ENCODE data around the gene GNPNAT1. TPM values are rescaled to one million over a fixed set of nuclear protein-coding genes. Genes with fewer than 3 reads are reported as not detected.
"Not testable (repeated sequence)": the region's sequence is repeated elsewhere in the genome, so short reads cannot be mapped to it uniquely, and the experiment has no call there.

The GNPNAT1 gene
- total RNA-seq, 2 experiments from 2014 or later = 3.8 to 4.6 TPM

DNA sequence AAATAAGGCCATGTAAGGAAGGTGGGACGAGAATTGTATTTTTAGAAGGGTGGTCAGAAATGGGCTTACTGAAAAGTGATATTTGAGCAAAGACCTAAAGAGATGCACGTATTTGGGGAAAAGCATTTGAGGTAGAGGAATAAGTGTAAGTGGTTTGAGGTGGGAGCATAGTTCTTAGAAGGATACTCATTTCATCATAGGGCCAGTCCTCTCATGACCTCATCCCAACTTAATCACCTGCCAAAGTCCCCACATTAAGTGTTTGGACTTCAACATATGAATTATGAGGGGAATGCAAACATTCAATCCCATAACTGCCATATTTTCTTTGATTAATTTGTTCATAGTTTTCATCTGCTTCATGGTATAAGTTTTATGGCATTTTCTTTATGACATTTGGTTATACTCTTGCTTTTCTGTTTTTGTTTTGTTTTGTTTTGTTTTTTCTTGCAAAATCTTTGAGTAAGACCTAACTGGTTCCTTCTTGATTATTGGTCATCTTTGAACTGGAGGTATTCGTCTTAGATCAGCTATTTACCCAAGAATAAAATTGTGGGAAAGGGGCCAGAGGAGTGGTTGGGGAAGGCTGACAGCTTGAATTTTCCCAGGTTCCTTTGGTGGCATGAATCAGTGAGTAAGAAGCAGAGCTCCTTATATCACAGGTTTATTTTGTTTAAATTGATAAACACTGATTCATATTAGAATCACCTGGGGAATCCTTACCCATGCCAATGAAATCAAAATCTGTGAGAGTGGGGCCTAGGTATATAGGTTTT lies 24.2 kb downstream of the GNPNAT1 start:
- no peak overlapping the region for H3K27ac Mint-ChIP-seq
- CTCF ChIA-PET = interaction anchor here (1.5 to 1.8 kb wide), 2 partner anchors 8 to 13 kb away, joined by 4 to 5 read pairs; no protein-coding TSS in a partner anchor
- TF ChIP-seq, protein P1, sequence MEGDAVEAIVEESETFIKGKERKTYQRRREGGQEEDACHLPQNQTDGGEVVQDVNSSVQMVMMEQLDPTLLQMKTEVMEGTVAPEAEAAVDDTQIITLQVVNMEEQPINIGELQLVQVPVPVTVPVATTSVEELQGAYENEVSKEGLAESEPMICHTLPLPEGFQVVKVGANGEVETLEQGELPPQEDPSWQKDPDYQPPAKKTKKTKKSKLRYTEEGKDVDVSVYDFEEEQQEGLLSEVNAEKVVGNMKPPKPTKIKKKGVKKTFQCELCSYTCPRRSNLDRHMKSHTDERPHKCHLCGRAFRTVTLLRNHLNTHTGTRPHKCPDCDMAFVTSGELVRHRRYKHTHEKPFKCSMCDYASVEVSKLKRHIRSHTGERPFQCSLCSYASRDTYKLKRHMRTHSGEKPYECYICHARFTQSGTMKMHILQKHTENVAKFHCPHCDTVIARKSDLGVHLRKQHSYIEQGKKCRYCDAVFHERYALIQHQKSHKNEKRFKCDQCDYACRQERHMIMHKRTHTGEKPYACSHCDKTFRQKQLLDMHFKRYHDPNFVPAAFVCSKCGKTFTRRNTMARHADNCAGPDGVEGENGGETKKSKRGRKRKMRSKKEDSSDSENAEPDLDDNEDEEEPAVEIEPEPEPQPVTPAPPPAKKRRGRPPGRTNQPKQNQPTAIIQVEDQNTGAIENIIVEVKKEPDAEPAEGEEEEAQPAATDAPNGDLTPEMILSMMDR (IDR thresholded peaks at IDR 0.05) = no peak
- peaks cover 82% of the 10 kb centered on the region for H3K36me3 Mint-ChIP-seq (ENCODE audit: low read depth)
- Histone ChIP-seq H3K36me3 (ENCODE audit: insufficient read depth, low read length) (peaks cover 70% of the 10 kb centered on the region), H3K9me3 (ENCODE audit: control insufficient read depth in 1 of 2, insufficient read depth in 1 of 2, low read length in 2 of 2) (no peaks in the 10 kb centered on the region), H3K4me3 (ENCODE audit: low read length) (no peak overlapping the region), H3K27me3 (ENCODE audit: control insufficient read depth in 1 of 2, insufficient read depth in 2 of 2, low read length in 2 of 2) (no peaks in the 10 kb centered on the region), H3K4me1 (ENCODE audit: insufficient read depth, low read length) (peaks cover 3% of the 10 kb centered on the region), H3K27ac (ENCODE audit: low read depth in 1 of 2, low read length in 2 of 2) (no peak overlapping the region)
- DNase-seq = no peak
- H3K27me3 Mint-ChIP-seq = no peaks in the 10 kb centered on the region
- H3K4me1 Mint-ChIP-seq (ENCODE audit: low read depth) = peaks cover 29% of the 10 kb centered on the region
- no peaks in the 10 kb centered on the region for H3K9me3 Mint-ChIP-seq
- intact Hi-C loops (cut with DNase I, micrococcal nuclease) = no loop called here
- POLR2A ChIA-PET = interaction anchor here (0.8 kb wide), 1 partner anchor 83 kb away, joined by 4 read pairs; no protein-coding TSS in a partner anchor
- no peak for ATAC-seq (ENCODE audit: poor library complexity)
- H3K4me3 Mint-ChIP-seq = no peak overlapping the region

GRCh38 chr14:52762923-52763322 lies 28.5 kb downstream of the GNPNAT1 start:
- ChIA-PET POLR2A (interaction anchor here (1.9 kb wide), 1 partner anchor 20 kb away, joined by 10 read pairs; no protein-coding TSS in a partner anchor), CTCF (interaction anchor here (1.2 kb wide), 1 partner anchor 198 kb away, joined by 3 read pairs; no protein-coding TSS in a partner anchor)
- H3K9me3 ChIP-seq (ENCODE audit: control insufficient read depth in 1 of 2, insufficient read depth in 1 of 2, low read length in 2 of 2); H3K4me3 Mint-ChIP-seq; DNase-seq; H3K27me3 Mint-ChIP-seq; ATAC-seq (ENCODE audit: poor library complexity); H3K9me3 Mint-ChIP-seq; H3K4me3 ChIP-seq (ENCODE audit: low read length); H3K27me3 ChIP-seq (ENCODE audit: control insufficient read depth in 1 of 2, insufficient read depth in 2 of 2, low read length in 2 of 2); H3K27ac ChIP-seq (ENCODE audit: low read depth in 1 of 2, low read length in 2 of 2); intact Hi-C loops (cut with DNase I, micrococcal nuclease); H3K4me1 ChIP-seq (ENCODE audit: insufficient read depth, low read length): not testable (repeated sequence)
- peaks cover 57% of the 10 kb centered on the region for H3K36me3 ChIP-seq (ENCODE audit: insufficient read depth, low read length)
- Mint-ChIP-seq H3K36me3 (ENCODE audit: low read depth) (peaks cover 76% of the 10 kb centered on the region), H3K27ac (peak overlapping the region; percentile 50), H3K4me1 (ENCODE audit: low read depth) (peaks cover 20% of the 10 kb centered on the region)

DNA sequence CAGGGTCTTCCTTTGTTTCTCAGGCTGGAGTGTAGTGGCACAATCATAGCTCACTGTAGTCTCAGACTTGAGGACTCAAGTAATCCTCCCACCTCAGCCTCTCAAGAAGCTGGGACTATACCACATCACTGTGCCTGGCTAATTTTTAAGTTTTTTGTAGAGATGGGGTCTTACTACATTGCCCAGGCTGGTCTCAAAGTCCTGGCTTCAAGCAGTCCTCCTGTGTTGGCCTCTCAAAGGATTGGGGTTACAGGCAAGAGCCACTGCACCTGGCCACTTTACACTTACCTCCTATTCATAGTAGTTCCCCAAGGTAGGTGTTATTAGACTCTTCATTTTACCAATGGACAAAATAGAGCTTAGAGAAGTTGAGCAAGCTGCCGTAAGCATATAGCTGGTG lies 32.3 kb downstream of the GNPNAT1 start:
- ChIA-PET CTCF (interaction anchor here (1.2 kb wide), 1 partner anchor 9 kb away, joined by 4 read pairs; no protein-coding TSS in a partner anchor), POLR2A (interaction anchor here (1.2 kb wide), 1 partner anchor 17 kb away, joined by 5 read pairs; no protein-coding TSS in a partner anchor)

More for the DNA sequence above, 32.3 kb downstream of the GNPNAT1 start:
- peaks cover 17% of the 10 kb centered on the region for H3K4me1 Mint-ChIP-seq (ENCODE audit: low read depth)
- peaks cover 60% of the 10 kb centered on the region for H3K36me3 Mint-ChIP-seq (ENCODE audit: low read depth)
- Histone ChIP-seq H3K36me3 (ENCODE audit: insufficient read depth, low read length) (peaks cover 31% of the 10 kb centered on the region), H3K27me3 (ENCODE audit: control insufficient read depth in 1 of 2, insufficient read depth in 2 of 2, low read length in 2 of 2) (no peaks in the 10 kb centered on the region), H3K4me3 (ENCODE audit: low read length) (no peak overlapping the region), H3K27ac (ENCODE audit: low read depth in 1 of 2, low read length in 2 of 2) (no peak overlapping the region), H3K4me1 (ENCODE audit: insufficient read depth, low read length) (peaks cover 3% of the 10 kb centered on the region), H3K9me3 (ENCODE audit: control insufficient read depth in 1 of 2, insufficient read depth in 1 of 2, low read length in 2 of 2) (no peaks in the 10 kb centered on the region)
- H3K27me3 Mint-ChIP-seq = no peaks in the 10 kb centered on the region
- DNase-seq = no peak
- no peaks in the 10 kb centered on the region for H3K9me3 Mint-ChIP-seq
- intact Hi-C loops (cut with DNase I, micrococcal nuclease) = loop anchor here in 1 of 2 experiments (2.0 kb wide), 1 partner anchor 14 kb away; no protein-coding TSS in a partner anchor
- H3K27ac Mint-ChIP-seq = no peak overlapping the region
- TF ChIP-seq, protein P1 (IDR thresholded peaks at IDR 0.05) = no peak
- no peak for ATAC-seq (ENCODE audit: poor library complexity)
- no peak overlapping the region for H3K4me3 Mint-ChIP-seq
